GM21515 (cell line): ENCODE results near the gene NTRK1.
"Not testable (repeated sequence)": the region's sequence is repeated elsewhere in the genome, so short reads cannot be mapped to it uniquely, and the experiment has no call there.

Source experiments
- ATAC-seq: cut with Tn5 transposase; IDR thresholded peaks from one replicate; pipeline ENCODE4 v1.9.1; 2021; ENCODE audit not compliant: unreplicated experiment

NTRK1 gene

DNA sequence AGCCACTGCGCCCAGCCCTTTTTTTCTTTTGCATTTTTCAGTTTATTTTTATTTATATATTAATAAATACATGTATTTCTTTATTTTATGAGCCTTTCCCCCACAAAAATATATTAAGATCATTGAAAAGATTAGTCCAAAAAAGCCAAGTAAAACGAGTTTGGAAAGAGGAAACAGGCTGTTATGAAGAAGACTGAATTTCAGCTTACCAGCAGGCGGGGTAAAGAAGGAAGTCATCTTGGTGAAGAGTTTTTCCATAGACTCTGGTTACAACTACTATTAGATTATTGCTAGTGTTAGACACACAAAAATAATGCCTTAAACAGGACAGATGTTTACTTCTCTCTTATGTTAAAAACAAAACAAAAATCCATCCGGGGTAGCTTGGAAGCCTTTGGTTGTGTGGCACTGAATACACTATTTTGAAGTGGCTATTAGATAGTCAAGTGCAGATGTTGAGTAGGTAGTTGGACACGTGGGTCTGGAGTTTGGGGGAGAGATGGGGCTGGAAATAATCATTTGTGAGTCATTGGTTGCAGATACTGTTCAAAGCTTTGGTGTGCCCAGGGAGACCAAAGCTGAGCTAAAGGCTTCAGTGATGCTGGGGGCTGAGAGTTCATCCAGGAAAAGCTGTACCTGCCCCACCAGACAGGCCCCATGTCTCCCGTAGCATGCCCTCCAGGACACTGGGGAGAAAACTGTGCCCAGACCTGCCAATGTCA is 51.1 kb downstream of the NTRK1 start:
- ATAC-seq, result no peak

GRCh38 chr1:156912310-156912709 is 51.6 kb downstream of the NTRK1 start:
- no peak for ATAC-seq

- no peak for ATAC-seq
Measured at GRCh38 chr1:156912861-156913808, 52.5 kb downstream of the NTRK1 start.

- no peak for ATAC-seq
Measured at GRCh38 chr1:156913809-156914387, 53.2 kb downstream of the NTRK1 start.

GRCh38 chr1:156914440-156914856 is 53.8 kb downstream of the NTRK1 start:
- ATAC-seq, result no peak

GRCh38 chr1:156920233-156921052 is 59.8 kb downstream of the NTRK1 start, which contains the start of gene LRRC71:
Gene LRRC71, plus strand, starts transcription at chr1:156920632. Its CDS starts 172 bp downstream, at chr1:156920804.
- no peak for ATAC-seq

DNA sequence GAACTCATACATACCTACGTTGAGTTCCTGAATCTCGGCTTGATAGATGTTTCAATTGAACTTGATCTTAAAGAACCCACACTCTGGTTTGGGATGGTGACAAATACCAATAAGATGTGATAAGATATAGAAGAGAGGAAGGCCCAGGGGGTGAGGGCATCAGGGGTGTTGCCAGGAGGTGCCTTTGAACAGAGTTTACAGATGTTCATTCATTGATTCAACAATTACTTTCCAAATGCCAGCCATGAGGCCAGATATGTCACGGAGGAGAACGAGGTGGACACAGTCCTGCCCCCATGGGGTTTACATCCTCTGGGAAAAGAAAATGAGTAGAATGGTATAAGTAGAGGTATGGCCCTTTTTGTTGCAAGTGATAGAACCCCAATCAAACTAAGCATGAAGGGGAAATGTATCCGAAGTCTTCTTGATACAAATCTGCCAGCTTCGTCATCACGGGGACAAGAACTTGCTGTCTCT is 60.4 kb downstream of the NTRK1 start:
- ATAC-seq, result no peak

DNA sequence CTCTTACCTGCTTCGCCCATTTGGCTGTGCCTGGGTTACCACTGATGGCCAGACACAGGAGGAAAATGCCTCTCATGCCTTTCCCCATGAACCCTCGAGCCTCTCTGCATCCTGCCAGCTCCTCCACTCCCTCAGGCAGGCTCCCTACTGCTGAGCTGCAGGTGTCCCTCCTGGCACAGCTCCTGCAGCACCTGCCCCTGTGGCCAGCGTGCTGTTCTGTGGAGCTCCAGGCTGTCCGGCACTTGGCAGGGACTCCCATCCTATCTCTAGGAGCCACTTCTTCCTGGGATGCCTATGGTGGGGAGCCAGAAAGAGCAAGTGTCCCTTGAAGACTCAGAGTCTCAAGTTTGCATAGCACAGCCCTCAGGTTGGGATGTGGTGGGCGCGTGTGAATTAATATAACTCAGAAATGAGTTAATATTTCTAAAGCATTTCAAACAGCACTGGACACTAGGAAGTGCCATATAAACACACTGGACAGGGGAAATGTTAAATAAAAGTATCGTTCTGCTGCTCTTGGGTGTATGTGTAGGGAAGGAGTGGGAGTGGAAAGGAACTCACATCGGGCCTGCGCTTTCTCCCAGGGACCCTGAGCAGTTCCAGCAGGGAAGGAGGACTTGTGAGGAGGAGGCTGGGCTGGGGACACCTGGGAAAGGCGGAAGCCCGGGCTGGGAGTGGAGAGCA is 62.5 kb downstream of the NTRK1 start:
- ATAC-seq, result no peak

GRCh38 chr1:156923670-156924477 is 63.2 kb downstream of the NTRK1 start:
- no peak for ATAC-seq

DNA sequence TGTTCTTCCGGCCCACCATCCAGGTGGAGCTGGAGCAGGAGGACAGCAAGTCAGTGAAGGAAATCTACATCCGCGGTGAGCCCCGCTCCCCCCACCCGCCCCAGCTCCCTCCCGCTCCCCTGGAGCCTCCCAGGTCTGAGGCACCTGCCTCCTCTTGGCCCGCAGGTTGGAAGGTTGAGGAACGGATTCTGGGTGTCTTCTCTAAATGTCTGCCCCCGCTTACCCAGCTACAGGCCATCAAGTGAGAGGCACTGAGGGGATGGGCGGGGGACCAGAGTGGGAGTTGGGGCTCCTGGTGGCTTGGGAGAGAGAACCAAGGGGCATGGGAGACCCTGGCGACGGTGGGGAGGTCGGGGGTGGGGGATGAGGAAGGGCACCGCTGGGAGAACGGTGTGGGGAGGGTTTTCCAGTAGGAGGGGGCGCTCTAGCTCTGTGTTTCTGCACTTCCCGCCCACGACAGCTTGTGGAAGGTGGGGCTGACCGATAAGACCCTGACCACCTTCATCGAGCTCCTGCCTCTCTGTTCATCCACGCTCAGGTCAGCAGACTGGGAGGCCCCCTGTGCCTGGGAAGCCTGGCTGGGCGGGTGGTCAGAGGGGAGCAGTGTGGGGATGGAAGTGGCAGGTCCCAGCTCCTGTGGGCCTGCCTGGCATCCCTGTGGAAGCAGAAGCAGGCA is 64.0 kb downstream of the NTRK1 start:
- ATAC-seq, result no peak

DNA sequence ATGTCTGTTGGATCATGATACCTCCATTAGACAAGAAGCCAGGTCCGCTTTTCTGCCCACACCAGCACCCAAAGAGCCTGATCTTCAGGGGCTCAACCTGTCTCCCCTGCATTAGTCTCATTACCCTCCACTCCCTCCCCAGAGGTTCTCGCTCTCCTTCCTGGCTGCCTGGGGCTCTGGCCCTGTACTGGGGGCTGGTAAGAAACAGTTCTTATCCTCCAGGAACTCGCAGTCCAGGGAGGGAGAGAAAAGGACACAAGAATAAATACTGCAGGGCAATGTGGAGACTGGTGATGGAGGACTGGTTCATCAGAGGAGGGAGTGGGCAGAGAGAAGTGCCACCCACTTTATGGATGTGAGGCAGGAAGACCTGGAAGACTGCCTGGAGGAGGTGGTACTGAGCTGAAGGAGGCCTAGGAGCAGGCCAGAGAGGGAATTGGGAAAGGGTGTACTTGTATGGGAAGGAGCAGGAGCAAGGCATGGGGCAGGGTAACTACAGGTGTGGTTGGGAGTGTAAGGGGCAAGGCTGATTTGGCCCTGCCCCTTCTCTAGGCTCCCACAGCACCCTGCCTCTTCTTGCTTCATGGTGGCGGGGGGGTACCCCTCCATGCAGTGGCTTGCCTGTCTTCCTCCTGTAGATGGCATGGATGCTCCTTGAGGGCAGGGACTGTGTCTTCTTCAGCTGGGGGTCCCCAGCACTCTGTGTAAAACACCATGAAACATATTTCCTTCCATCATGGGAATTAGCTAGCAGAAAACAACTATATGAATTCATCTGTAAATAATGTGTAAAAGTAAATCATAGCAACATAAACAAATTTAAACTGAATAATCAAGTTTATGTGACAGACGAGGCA is 64.7 kb downstream of the NTRK1 start:
- no peak for ATAC-seq

- no peak for ATAC-seq
Measured at GRCh38 chr1:156926175-156926574, 65.5 kb downstream of the NTRK1 start.

GRCh38 chr1:156926695-156927094 is 66.0 kb downstream of the NTRK1 start:
- ATAC-seq, result not testable (repeated sequence)

DNA sequence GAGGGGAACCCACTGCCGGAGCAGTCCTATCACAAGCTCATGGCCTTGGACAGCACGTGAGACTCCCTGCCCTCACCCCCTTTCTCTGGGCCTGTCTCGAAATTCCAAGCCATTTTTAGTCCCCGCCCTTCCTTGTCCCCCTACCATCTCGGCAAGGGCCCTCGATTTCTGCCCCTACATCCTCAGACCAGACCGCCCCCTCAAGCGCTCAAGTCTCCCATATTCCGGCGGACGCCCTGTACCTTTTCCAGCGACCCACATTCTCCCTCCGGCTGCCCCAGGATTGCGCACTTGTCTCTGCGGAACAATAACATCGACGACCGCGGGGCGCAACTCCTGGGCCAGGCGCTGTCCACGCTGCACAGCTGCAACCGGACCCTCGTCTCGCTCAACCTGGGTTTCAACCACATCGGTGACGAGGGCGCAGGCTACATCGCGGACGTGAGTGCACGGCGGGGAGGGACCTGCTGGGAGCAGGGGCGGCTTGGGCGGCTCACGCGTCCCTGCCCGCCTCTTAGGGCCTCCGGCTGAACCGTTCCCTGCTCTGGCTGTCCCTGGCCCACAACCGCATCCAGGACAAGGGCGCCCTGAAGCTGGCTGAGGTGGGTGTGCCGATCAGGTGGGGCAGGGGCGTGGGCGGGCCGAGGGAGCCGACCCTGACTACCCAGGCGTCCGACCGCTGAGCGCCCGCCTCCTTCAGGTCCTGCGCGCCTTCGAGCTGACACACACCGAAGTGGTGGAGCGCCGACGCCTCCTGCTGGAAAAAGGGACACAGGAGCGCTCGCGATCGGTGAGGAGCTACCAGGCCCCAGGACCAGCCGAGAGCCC is 66.8 kb downstream of the NTRK1 start:
- ATAC-seq, result no peak

- no peak for ATAC-seq
Measured at GRCh38 chr1:156928043-156928602, 67.5 kb downstream of the NTRK1 start.

GRCh38 chr1:156929596-156930238 is 69.1 kb downstream of the NTRK1 start:
- ATAC-seq, result no peak
